Left lung (tissue), 10 donors: ENCODE results near the gene CHST8. TPM values are rescaled to one million over a fixed set of nuclear protein-coding genes. Genes with fewer than 3 reads are reported as not detected.

Experiments
- ATAC-seq: fragments of 200-7000 bp; cut with Tn5 transposase; one replicate; pipeline ENCODE4 v1.9.1; 2020; ENCODE audit warnings: moderate library complexity
- DNase-seq, 4 donors: peaks; one replicate each; pipeline ENCODE4 v3.0.0-alpha.2; 2013 to 2020
- H3K27ac ChIP-seq, 2 donors: fragments of 200-600 bp; sonication (generic) in 1 of 2; one replicate each; pipeline versions ENCODE4 v1.5.0 to v1.8.0; 2020 to 2021
- H3K27me3 ChIP-seq, 2 donors: fragments of 200-600 bp; sonication (generic) in 1 of 2; one replicate each; pipeline versions ENCODE4 v1.5.0 to v1.8.0; 2020 to 2021
- H3K36me3 ChIP-seq, 2 donors: fragments of 200-600 bp; sonication (generic) in 1 of 2; one replicate each; pipeline versions ENCODE4 v1.5.0 to v1.8.0; 2020 to 2021
- H3K4me1 ChIP-seq, 2 donors: fragments of 200-600 bp; one replicate each; pipeline ENCODE4 v1.8.0; 2021
- H3K4me3 ChIP-seq, 2 donors: fragments of 200-600 bp; sonication (generic) in 1 of 2; one replicate each; pipeline versions ENCODE4 v1.5.0 to v1.8.0; 2020 to 2021; ENCODE audit warnings: mild to moderate bottlenecking in 1 of 2
- H3K9me3 ChIP-seq, 2 donors: fragments of 200-600 bp; sonication (generic) in 1 of 2; one replicate each; pipeline versions ENCODE4 v1.5.0 to v1.8.0; 2020 to 2021
- intact Hi-C, 2 donors: fragments of 100-400 bp; cut with DNase I; formaldehyde crosslinking; loops; one replicate each; pipeline versions ENCODE4 v1.11.2 to v1.14.2; 2022
- polyA plus RNA-seq, 6 donors: library from polyadenylated mRNA; unstranded; fragments of 120-200 nt; gene quantifications; one replicate each; pipeline ENCODE4 v1.2.1, GENCODE V29; 2013; ENCODE audit not compliant: insufficient read length in 6 of 6
- total RNA-seq, 2 donors: library from RNA; stranded (reverse); fragmentation: NEBNext Ultra II Directional; extraction: Animal tissue kit (Norgen Biotek cat#: 25700); gene quantifications; one replicate each; pipeline ENCODE4 v1.2.1, GENCODE V29; 2021
- TF ChIP-seq, protein P1 (sequence below), 2 donors: fragments of 200-600 bp; sonication (generic) in 1 of 2; IDR thresholded peaks; one replicate each; pipeline versions ENCODE4 v1.5.0 to v1.8.0; 2021; ENCODE audit warnings: antibody characterized with exemption in 2 of 2
- donor health status: DM: no; HTN: yes; CAD: no.
- donor health status: DM: no; HTN: no; CAD: no.

The CHST8 gene
- total and polyA plus RNA-seq, 8 donors = 0.24 to 0.47 TPM; not detected in 6

- intact Hi-C loops = loop anchor here in 1 of 2 donors (10.0 kb wide), 1 partner anchor 633 kb away; the partner anchor contains the start of gene WDR88
Observed at GRCh38 chr19:33767898-33768413, 146.2 kb downstream of the CHST8 start.

GRCh38 chr19:33769208-33769607 is 147.5 kb downstream of the CHST8 start:
- ATAC-seq (no peak), DNase-seq (no peak)
- no peak overlapping the region for H3K4me3 ChIP-seq
- H3K27ac ChIP-seq = no peak overlapping the region
- intact Hi-C loops = loop anchor here in 1 of 2 donors (10.0 kb wide), 1 partner anchor 634 kb away; the partner anchor contains the start of gene WDR88
- no peaks in the 10 kb centered on the region for H3K9me3 ChIP-seq
- TF ChIP-seq, protein P1, sequence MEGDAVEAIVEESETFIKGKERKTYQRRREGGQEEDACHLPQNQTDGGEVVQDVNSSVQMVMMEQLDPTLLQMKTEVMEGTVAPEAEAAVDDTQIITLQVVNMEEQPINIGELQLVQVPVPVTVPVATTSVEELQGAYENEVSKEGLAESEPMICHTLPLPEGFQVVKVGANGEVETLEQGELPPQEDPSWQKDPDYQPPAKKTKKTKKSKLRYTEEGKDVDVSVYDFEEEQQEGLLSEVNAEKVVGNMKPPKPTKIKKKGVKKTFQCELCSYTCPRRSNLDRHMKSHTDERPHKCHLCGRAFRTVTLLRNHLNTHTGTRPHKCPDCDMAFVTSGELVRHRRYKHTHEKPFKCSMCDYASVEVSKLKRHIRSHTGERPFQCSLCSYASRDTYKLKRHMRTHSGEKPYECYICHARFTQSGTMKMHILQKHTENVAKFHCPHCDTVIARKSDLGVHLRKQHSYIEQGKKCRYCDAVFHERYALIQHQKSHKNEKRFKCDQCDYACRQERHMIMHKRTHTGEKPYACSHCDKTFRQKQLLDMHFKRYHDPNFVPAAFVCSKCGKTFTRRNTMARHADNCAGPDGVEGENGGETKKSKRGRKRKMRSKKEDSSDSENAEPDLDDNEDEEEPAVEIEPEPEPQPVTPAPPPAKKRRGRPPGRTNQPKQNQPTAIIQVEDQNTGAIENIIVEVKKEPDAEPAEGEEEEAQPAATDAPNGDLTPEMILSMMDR (IDR thresholded peaks at IDR 0.05) = no peak
- peaks cover 0 to 59% of the 10 kb centered on the region in 2 donors for H3K27me3 ChIP-seq
- no peaks in the 10 kb centered on the region for H3K4me1 ChIP-seq
- H3K36me3 ChIP-seq = no peaks in the 10 kb centered on the region

More at GRCh38 chr19:33767898-33768413, 146.2 kb downstream of the CHST8 start:
- Histone ChIP-seq H3K4me1 (no peaks in the 10 kb centered on the region), H3K36me3 (no peaks in the 10 kb centered on the region), H3K9me3 (no peaks in the 10 kb centered on the region), H3K27ac (no peak overlapping the region), H3K27me3 (peaks cover 0 to 59% of the 10 kb centered on the region in 2 donors), H3K4me3 (no peak overlapping the region)
- no peak for ATAC-seq
- TF ChIP-seq, protein P1 (IDR thresholded peaks at IDR 0.05) = no peak
- DNase-seq = peak in 2 of 4 donors; percentile 17 to 50

GRCh38 chr19:33770107-33770506 is 148.4 kb downstream of the CHST8 start:
- Histone ChIP-seq H3K9me3 (no peaks in the 10 kb centered on the region), H3K27ac (no peak overlapping the region), H3K36me3 (no peaks in the 10 kb centered on the region), H3K4me3 (no peak overlapping the region), H3K4me1 (no peaks in the 10 kb centered on the region), H3K27me3 (peaks cover 0 to 59% of the 10 kb centered on the region in 2 donors)
- no peak for ATAC-seq
- intact Hi-C loops = loop anchor here in 1 of 2 donors (5.0 to 10.0 kb wide), 3 partner anchors 235 to 533 kb away; no protein-coding TSS in a partner anchor
- TF ChIP-seq, protein P1 (IDR thresholded peaks at IDR 0.05) = no peak
- no peak for DNase-seq

DNA sequence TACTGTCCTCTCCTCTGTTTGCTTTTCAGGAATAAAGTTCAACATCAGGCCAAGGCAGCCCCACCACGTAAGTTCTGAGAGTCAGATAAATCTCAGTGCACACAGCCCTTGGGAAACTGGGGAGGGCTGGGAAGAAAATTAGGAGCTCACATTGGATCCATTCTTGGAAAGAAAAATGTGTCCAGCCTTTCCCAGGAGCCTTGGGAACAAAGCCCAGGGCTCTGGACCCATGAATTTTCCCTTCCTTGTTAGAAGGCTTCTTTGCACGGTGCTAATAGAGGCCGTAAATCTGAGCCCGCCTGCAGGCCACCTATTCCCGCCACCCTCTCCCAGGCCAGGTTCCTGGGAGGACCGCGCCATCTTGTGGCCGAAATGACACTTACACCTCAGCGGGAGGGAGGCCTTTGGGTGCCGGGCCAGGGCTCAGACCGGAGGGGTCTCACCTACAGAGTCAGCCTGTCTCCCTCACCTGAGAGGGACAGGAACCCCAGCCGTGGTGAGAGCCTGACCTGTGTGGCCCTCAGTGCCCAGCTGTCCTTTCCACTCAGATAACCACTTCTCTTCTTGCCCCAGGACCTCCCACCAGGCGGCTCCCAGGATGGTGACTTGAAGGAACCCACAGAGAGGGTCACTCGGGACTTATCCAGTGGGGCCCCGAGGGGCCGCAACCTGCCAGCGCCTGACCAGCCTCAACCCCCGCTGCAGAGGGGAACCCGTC is 149.8 kb downstream of the CHST8 start:
- peak; percentile 91 for ATAC-seq
- Histone ChIP-seq H3K27ac (no peak overlapping the region), H3K4me3 (no peak overlapping the region), H3K27me3 (peaks cover 0 to 56% of the 10 kb centered on the region in 2 donors), H3K36me3 (no peaks in the 10 kb centered on the region), H3K4me1 (no peaks in the 10 kb centered on the region), H3K9me3 (no peaks in the 10 kb centered on the region)
- peak in 3 of 4 donors; percentile 31 to 66 (median 61) for DNase-seq
- TF ChIP-seq, protein P1 (IDR thresholded peaks at IDR 0.05) = peak; percentile 71 to 84
- intact Hi-C loops = loop anchor here in 1 of 2 donors (5.0 to 10.0 kb wide), 3 partner anchors 233 to 534 kb away; no protein-coding TSS in a partner anchor
